HEK293 (cell line): Measurements from ENCODE around the gene CHD8.
A peak's percentile ranks its signal among the peaks of the same experiment; 100 is the strongest.

Experiments used
- CTCF ChIA-PET: fragments of 350-600 bp; formaldehyde crosslinking; extraction: SDS; loops from one replicate; lab custom pipeline; 2021; ENCODE audit warnings: antibody characterized with exemption; lab: Yijun Ruan, JAX
- POLR2A ChIA-PET: fragments of 300-600 bp; formaldehyde crosslinking; extraction: SDS; loops from one replicate; lab custom pipeline; 2020; ENCODE audit warnings: antibody characterized with exemption, inconsistent platforms; lab: Yijun Ruan, JAX
- H3K27ac ChIP-seq: fragments of 200-500 bp; sonication (Bioruptor generic); 2 replicates; pipeline ENCODE4 v1.5.1; 2014; ENCODE audit warnings: low read depth, low read length, control low read depth, inconsistent platforms; ENCODE audit errors: extremely low read depth
- H3K36me3 ChIP-seq, 2 experiments: fragments of 200-500 bp in 1 of 2; sonication (Bioruptor generic) in 1 of 2; 1 replicate in 1 of 2; 2 replicates in 1 of 2; pipeline ENCODE4 v1.5.1; 2014 to 2017; ENCODE audit warnings: inconsistent platforms in 2 of 2, low read length in 2 of 2; ENCODE audit not compliant: control insufficient read depth in 2 of 2, insufficient read depth in 1 of 2
- H3K4me1 ChIP-seq: fragments of 200-500 bp; sonication (Bioruptor generic); 2 replicates; pipeline ENCODE4 v1.5.1; 2014; ENCODE audit warnings: mild to moderate bottlenecking, low read length, inconsistent platforms; ENCODE audit not compliant: control insufficient read depth, insufficient read depth
- H3K4me3 ChIP-seq: 2 replicates; pipeline ENCODE4 v1.5.1; 2011; ENCODE audit warnings: low read depth, mild to moderate bottlenecking, control low read depth, low read length, moderate library complexity
- H3K9me3 ChIP-seq: fragments of 200-500 bp; sonication (Bioruptor generic); 2 replicates; pipeline ENCODE4 v1.5.1; 2014; ENCODE audit warnings: low read depth, low read length, inconsistent platforms; ENCODE audit not compliant: control insufficient read depth, insufficient read depth
- ATF2 ChIP-seq: fragments of 450-650 bp; formaldehyde crosslinking; IDR thresholded peaks from 2 replicates; pipeline ENCODE4 v1.5.1; 2016; ENCODE audit warnings: missing biosample characterization, missing genetic modification characterization, low read depth
- HOXD13 ChIP-seq: sonication (generic); formaldehyde crosslinking; IDR thresholded peaks from 2 replicates; pipeline ENCODE4 v1.8.0; 2022; ENCODE audit warnings: missing genetic modification reagents, borderline replicate concordance
- IKZF3 ChIP-seq: fragments of 450-650 bp; IDR thresholded peaks from 2 replicates; pipeline ENCODE4 v1.5.0; 2018; ENCODE audit warnings: missing biosample characterization, mild to moderate bottlenecking, missing genetic modification characterization, moderate library complexity
- KLF16 ChIP-seq: fragments of 450-650 bp; formaldehyde crosslinking; IDR thresholded peaks from 2 replicates; pipeline ENCODE4 v1.5.1; 2017; ENCODE audit warnings: missing biosample characterization, missing genetic modification characterization
- KLF8 ChIP-seq: fragments of 450-650 bp; formaldehyde crosslinking; IDR thresholded peaks from 2 replicates; pipeline ENCODE4 v1.5.1; 2016; ENCODE audit warnings: missing biosample characterization, missing genetic modification characterization
- SALL2 ChIP-seq: fragments of 450-650 bp; formaldehyde crosslinking; IDR thresholded peaks from 2 replicates; pipeline ENCODE4 v1.5.0; 2017; ENCODE audit warnings: missing biosample characterization, mild to moderate bottlenecking, missing genetic modification characterization, borderline replicate concordance
- SCRT2 ChIP-seq: fragments of 450-650 bp; formaldehyde crosslinking; IDR thresholded peaks from 2 replicates; pipeline ENCODE4 v1.5.1; 2016; ENCODE audit warnings: missing biosample characterization, missing genetic modification characterization
- ZBTB17 ChIP-seq: fragments of 450-650 bp; formaldehyde crosslinking; IDR thresholded peaks from 2 replicates; pipeline ENCODE4 v1.5.1; 2016; ENCODE audit warnings: missing biosample characterization, missing genetic modification characterization
- ZBTB6 ChIP-seq: fragments of 450-650 bp; formaldehyde crosslinking; IDR thresholded peaks from 2 replicates; pipeline ENCODE4 v1.5.1; 2017; ENCODE audit warnings: missing biosample characterization, missing genetic modification characterization
- ZNF121 ChIP-seq: fragments of 450-650 bp; formaldehyde crosslinking; IDR thresholded peaks from 2 replicates; pipeline ENCODE4 v1.5.1; 2016; ENCODE audit warnings: missing biosample characterization, missing genetic modification characterization
- ZNF146 ChIP-seq: fragments of 450-650 bp; formaldehyde crosslinking; IDR thresholded peaks from 2 replicates; pipeline ENCODE4 v1.5.1; 2016; ENCODE audit warnings: missing biosample characterization, missing genetic modification characterization
- ZNF157 ChIP-seq: fragments of 450-650 bp; formaldehyde crosslinking; IDR thresholded peaks from 2 replicates; pipeline ENCODE4 v1.5.1; 2016; ENCODE audit warnings: missing biosample characterization, missing genetic modification characterization
- ZNF169 ChIP-seq: fragments of 450-650 bp; formaldehyde crosslinking; IDR thresholded peaks from 2 replicates; pipeline ENCODE4 v1.5.1; 2016; ENCODE audit warnings: missing biosample characterization, missing genetic modification characterization
- ZNF274 ChIP-seq, 2 experiments: fragments of 200-500 bp in 1 of 2; fragments of 450-650 bp in 1 of 2; sonication (Bioruptor generic) in 1 of 2; formaldehyde crosslinking in 1 of 2; IDR thresholded peaks; 2 replicates each; pipeline versions ENCODE4 v1.5.1 to v1.6.1; 2014 to 2016; ENCODE audit warnings: borderline replicate concordance in 1 of 2, inconsistent platforms in 1 of 2, low read length in 1 of 2, missing biosample characterization in 1 of 2, missing genetic modification characterization in 1 of 2
- ZNF302 ChIP-seq: fragments of 450-650 bp; formaldehyde crosslinking; IDR thresholded peaks from 2 replicates; pipeline ENCODE4 v1.5.1; 2016; ENCODE audit warnings: missing biosample characterization, missing genetic modification characterization, low read depth
- ZNF311 ChIP-seq: fragments of 450-650 bp; formaldehyde crosslinking; IDR thresholded peaks from 2 replicates; pipeline ENCODE4 v1.5.1; 2017; ENCODE audit warnings: missing biosample characterization, missing genetic modification characterization, borderline replicate concordance
- ZNF416 ChIP-seq: fragments of 450-650 bp; formaldehyde crosslinking; IDR thresholded peaks from 2 replicates; pipeline ENCODE4 v1.5.1; 2016; ENCODE audit warnings: missing biosample characterization, missing genetic modification characterization
- ZNF426 ChIP-seq: fragments of 450-650 bp; formaldehyde crosslinking; IDR thresholded peaks from 2 replicates; pipeline ENCODE4 v1.5.1; 2017; ENCODE audit warnings: missing biosample characterization, missing genetic modification characterization, mild to moderate bottlenecking, inconsistent platforms, moderate library complexity
- ZNF518A ChIP-seq: fragments of 450-650 bp; formaldehyde crosslinking; conservative IDR thresholded peaks from 2 replicates; pipeline ENCODE4 v1.5.1; 2016; ENCODE audit warnings: low read depth, missing biosample characterization, missing genetic modification characterization
- ZNF548 ChIP-seq: fragments of 450-650 bp; formaldehyde crosslinking; IDR thresholded peaks from 2 replicates; pipeline ENCODE4 v1.5.1; 2016; ENCODE audit warnings: missing biosample characterization, missing genetic modification characterization
- ZNF549 ChIP-seq: fragments of 450-650 bp; IDR thresholded peaks from 2 replicates; pipeline ENCODE4 v1.5.1; 2018; ENCODE audit warnings: missing biosample characterization, missing genetic modification characterization, mild to moderate bottlenecking, inconsistent platforms, moderate library complexity
- ZNF555 ChIP-seq: fragments of 450-650 bp; formaldehyde crosslinking; conservative IDR thresholded peaks from 2 replicates; pipeline ENCODE4 v1.5.1; 2017; ENCODE audit warnings: missing biosample characterization, mild to moderate bottlenecking, missing genetic modification characterization, inconsistent platforms
- ZNF561 ChIP-seq: fragments of 450-650 bp; IDR thresholded peaks from 2 replicates; pipeline ENCODE4 v1.5.1; 2018; ENCODE audit warnings: missing biosample characterization, missing genetic modification characterization, borderline replicate concordance
- TF ChIP-seq, protein P1 (sequence below): fragments of 450-650 bp; formaldehyde crosslinking; IDR thresholded peaks from 2 replicates; pipeline ENCODE4 v1.5.1; 2016; ENCODE audit warnings: missing biosample characterization, missing genetic modification characterization

CHD8 gene

GRCh38 chr14:21496453-21496852 is 40.5 kb upstream of the CHD8 start:
- TF ChIP-seq ZNF426 (tag by site-specific recombination) (no peak), KLF8 (tag by site-specific recombination) (no peak), HOXD13 (CRISPR knock-in tag) (no peak), ZNF561 (tag by site-specific recombination) (no peak), ZNF548 (no peak), ZNF146 (tag by site-specific recombination) (no peak), ZNF311 (tag by site-specific recombination) (no peak)
- H3K9me3 ChIP-seq, result no peaks in the 10 kb centered on the region
- peaks cover 63 to 87% of the 10 kb centered on the region in 2 experiments for H3K36me3 ChIP-seq
- no peak overlapping the region for H3K4me3 ChIP-seq
- no peak overlapping the region for H3K27ac ChIP-seq
- ChIA-PET POLR2A (interaction anchor here (1.6 kb wide), 1 partner anchor 41 kb away, joined by 3 read pairs; the partner anchor contains the start of gene CHD8), CTCF (interaction anchor here (0.6 kb wide), 1 partner anchor 61 kb away, joined by 3 read pairs; no protein-coding TSS in a partner anchor)
- H3K4me1 ChIP-seq, result no peaks in the 10 kb centered on the region

DNA sequence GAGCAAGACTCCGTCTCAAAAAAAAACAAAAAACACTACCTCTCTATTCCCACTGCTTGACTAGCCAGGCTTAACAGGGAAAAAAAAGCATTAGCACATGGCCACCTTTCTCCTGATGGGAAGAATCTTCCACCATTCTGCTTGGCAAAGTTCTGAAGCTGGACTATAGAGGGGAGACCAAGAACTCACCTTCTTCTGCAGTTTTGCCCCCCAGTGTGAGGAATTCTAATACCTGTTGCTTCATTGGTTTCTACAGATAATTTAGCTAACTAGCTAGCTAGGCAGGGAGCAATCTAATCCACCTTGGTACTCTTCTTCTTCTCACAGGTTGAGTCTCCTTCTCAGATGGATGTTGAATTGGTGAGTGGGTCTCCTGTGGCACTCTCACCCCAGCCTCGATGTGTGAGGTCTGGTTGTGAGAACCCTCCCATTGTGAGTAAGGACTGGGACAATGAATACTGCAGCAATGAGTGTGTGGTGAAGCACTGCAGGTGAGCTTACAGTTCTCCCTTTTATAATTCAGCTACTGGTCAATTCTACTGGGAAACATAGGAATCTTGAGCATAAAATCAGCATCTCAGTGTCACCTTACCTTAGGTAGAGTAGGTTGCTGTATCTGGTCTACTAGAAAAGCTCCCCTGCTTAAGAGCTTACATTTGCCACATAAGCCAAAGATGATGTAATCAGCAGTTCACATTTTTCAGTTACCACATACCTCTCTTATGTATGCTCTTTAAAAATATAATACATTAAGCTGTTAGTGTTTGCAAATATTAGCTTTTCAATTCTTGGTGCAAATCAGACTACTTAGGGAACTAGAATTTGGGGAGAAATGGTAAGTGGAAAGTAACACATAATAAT is 39.2 kb upstream of the CHD8 start:
- Histone ChIP-seq H3K36me3 (peaks cover 69 to 83% of the 10 kb centered on the region in 2 experiments), H3K4me3 (no peak overlapping the region), H3K4me1 (no peaks in the 10 kb centered on the region), H3K27ac (no peak overlapping the region), H3K9me3 (no peaks in the 10 kb centered on the region)
- ChIA-PET POLR2A (interaction anchor here (0.6 to 1.6 kb wide), 2 partner anchors 39 to 66 kb away, joined by 3 read pairs; partner anchors contain the start of gene CHD8), CTCF (interaction anchor here (1.5 kb wide), 1 partner anchor 18 kb away, joined by 3 read pairs; the partner anchor contains the start of gene TOX4)
- no peak for TF ChIP-seq KLF16
- TF ChIP-seq SALL2, result no peak
- no peak for TF ChIP-seq ZNF416 (tag by site-specific recombination)
- no peak for TF ChIP-seq ZNF157
- TF ChIP-seq ZNF121 (tag by site-specific recombination), result peak; percentile 30; the same call in 1 of the 2 replicates
- TF ChIP-seq ZNF169 (tag by site-specific recombination), result no peak
- TF ChIP-seq SCRT2 (tag by site-specific recombination), result peak; percentile 87
- no peak for TF ChIP-seq ZBTB6 (tag by site-specific recombination)
- TF ChIP-seq ZNF274 (IDR thresholded peaks at IDR 0.05; ENCODE audit: low read length), result no peak
- TF ChIP-seq ZNF274 (tag by site-specific recombination; IDR thresholded peaks at IDR 0.05; ENCODE audit: borderline replicate concordance), result no peak
- TF ChIP-seq ATF2 (tag by site-specific recombination), result peak; percentile 63; the same call in 1 of the 2 replicates
- TF ChIP-seq ZNF518A (tag by site-specific recombination), result no peak
- TF ChIP-seq ZNF555 (tag by site-specific recombination), result no peak
- no peak for TF ChIP-seq ZBTB17
- no peak for TF ChIP-seq IKZF3
- no peak for TF ChIP-seq ZNF549 (tag by site-specific recombination)
- no peak for TF ChIP-seq ZNF302 (tag by site-specific recombination)
- TF ChIP-seq, protein P1, sequence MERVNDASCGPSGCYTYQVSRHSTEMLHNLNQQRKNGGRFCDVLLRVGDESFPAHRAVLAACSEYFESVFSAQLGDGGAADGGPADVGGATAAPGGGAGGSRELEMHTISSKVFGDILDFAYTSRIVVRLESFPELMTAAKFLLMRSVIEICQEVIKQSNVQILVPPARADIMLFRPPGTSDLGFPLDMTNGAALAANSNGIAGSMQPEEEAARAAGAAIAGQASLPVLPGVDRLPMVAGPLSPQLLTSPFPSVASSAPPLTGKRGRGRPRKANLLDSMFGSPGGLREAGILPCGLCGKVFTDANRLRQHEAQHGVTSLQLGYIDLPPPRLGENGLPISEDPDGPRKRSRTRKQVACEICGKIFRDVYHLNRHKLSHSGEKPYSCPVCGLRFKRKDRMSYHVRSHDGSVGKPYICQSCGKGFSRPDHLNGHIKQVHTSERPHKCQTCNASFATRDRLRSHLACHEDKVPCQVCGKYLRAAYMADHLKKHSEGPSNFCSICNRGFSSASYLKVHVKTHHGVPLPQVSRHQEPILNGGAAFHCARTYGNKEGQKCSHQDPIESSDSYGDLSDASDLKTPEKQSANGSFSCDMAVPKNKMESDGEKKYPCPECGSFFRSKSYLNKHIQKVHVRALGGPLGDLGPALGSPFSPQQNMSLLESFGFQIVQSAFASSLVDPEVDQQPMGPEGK (tag by site-specific recombination), result no peak
